GM18502 (cell line): ENCODE results near the gene TGM1.
A peak's percentile ranks its signal among the peaks of the same experiment; 100 is the strongest.
"Not testable (repeated sequence)": the region's sequence is repeated elsewhere in the genome, so short reads cannot be mapped to it uniquely, and the experiment has no call there.

Experiments
- ATAC-seq: cut with Tn5 transposase; IDR thresholded peaks from one replicate; pipeline ENCODE4 v1.9.1; 2021; ENCODE audit warnings: mild to moderate bottlenecking; ENCODE audit not compliant: unreplicated experiment, poor library complexity

The TGM1 gene

GRCh38 chr14:24213866-24214662 is 48.9 kb downstream of the TGM1 start:
- ATAC-seq, result no peak

- peak; percentile 80 for ATAC-seq
Observed at GRCh38 chr14:24212924-24213865, 49.8 kb downstream of the TGM1 start, which contains the start of gene CHMP4A. CHMP4A (minus strand) TSS chr14:24213488; CDS start chr14:24213439, 49 bp downstream.

GRCh38 chr14:24211311-24211710 is 51.7 kb downstream of the TGM1 start:
- ATAC-seq, result no peak

- no peak for ATAC-seq
Observed at GRCh38 chr14:24207625-24208024, 55.4 kb downstream of the TGM1 start.

- ATAC-seq, result no peak
Observed at GRCh38 chr14:24207104-24207551, 55.8 kb downstream of the TGM1 start.

- no peak for ATAC-seq
Observed at GRCh38 chr14:24206260-24207103, 56.5 kb downstream of the TGM1 start.

GRCh38 chr14:24204163-24205146 is 58.5 kb downstream of the TGM1 start:
- no peak for ATAC-seq

GRCh38 chr14:24203249-24203886 is 59.6 kb downstream of the TGM1 start:
- ATAC-seq, result not testable (repeated sequence)

- ATAC-seq, result not testable (repeated sequence)
Observed at GRCh38 chr14:24202538-24202937, 60.4 kb downstream of the TGM1 start.
